GM12878 (cell line): ENCODE measurements around the gene RENBP. TPM values are rescaled to one million over a fixed set of nuclear protein-coding genes. Genes with fewer than 3 reads are reported as not detected.

Experiments used
- ASH2L ChIP-seq: fragments of 300-600, 200-600 bp; sonication (generic); IDR thresholded peaks from 2 replicates; pipeline ENCODE4 v1.6.1; 2017; ENCODE audit warnings: low read depth, mild to moderate bottlenecking, borderline replicate concordance
- BHLHE40 ChIP-seq, 2 experiments: fragments of 450-650 bp in 1 of 2; IDR thresholded peaks; 2 replicates each; pipeline ENCODE4 v1.6.1; 2011 to 2017; ENCODE audit warnings: low read depth in 2 of 2, borderline replicate concordance in 1 of 2, improper control_type of control experiment in 1 of 2, low read length in 1 of 2, mild to moderate bottlenecking in 1 of 2
- CBFB ChIP-seq: IDR thresholded peaks from 2 replicates; pipeline ENCODE4 v1.6.1; 2016; ENCODE audit warnings: antibody characterized with exemption, low read depth
- CHD4 ChIP-seq: fragments of 200-600 bp; sonication (generic); IDR thresholded peaks from 2 replicates; pipeline ENCODE4 v1.6.1; 2016; ENCODE audit warnings: mild to moderate bottlenecking
- EZH2 ChIP-seq: IDR thresholded peaks from 2 replicates; pipeline ENCODE4 v1.6.1; 2012; ENCODE audit warnings: low read depth, mild to moderate bottlenecking, control low read depth, inconsistent platforms, low read length, borderline replicate concordance; ENCODE audit not compliant: control insufficient read depth
- HDAC2 ChIP-seq: fragments of 200-600 bp; sonication (generic); IDR thresholded peaks from 2 replicates; pipeline ENCODE4 v1.6.1; 2017
- HDGF ChIP-seq: fragments of 450-650 bp; IDR thresholded peaks from 2 replicates; pipeline ENCODE4 v1.6.1; 2016; ENCODE audit warnings: antibody characterized with exemption
- HSF1 ChIP-seq: fragments of 150-350 bp; IDR thresholded peaks from 2 replicates; pipeline ENCODE4 v1.6.1; 2014; ENCODE audit warnings: mild to moderate bottlenecking, low read depth, low read length
- JUNB ChIP-seq: IDR thresholded peaks from 2 replicates; pipeline ENCODE4 v1.6.1; 2016; ENCODE audit warnings: antibody characterized with exemption, mild to moderate bottlenecking
- POLR2A ChIP-seq: IDR thresholded peaks from 2 replicates; pipeline ENCODE4 v1.6.1; 2011; ENCODE audit warnings: low read depth, mild to moderate bottlenecking, low read length
- REST ChIP-seq: IDR thresholded peaks from 2 replicates; pipeline ENCODE4 v1.6.1; 2012; ENCODE audit warnings: mild to moderate bottlenecking, low read depth, low read length
- SIX5 ChIP-seq: IDR thresholded peaks from 2 replicates; pipeline ENCODE4 v1.6.1; 2011; ENCODE audit warnings: mild to moderate bottlenecking, low read depth, low read length, moderate library complexity; ENCODE audit not compliant: severe bottlenecking
- SUZ12 ChIP-seq: fragments of 200-600 bp; sonication (generic); IDR thresholded peaks from one replicate; pipeline ENCODE4 v1.6.1; 2018; ENCODE audit warnings: antibody characterized with exemption, mild to moderate bottlenecking; ENCODE audit not compliant: unreplicated experiment
- TAF1 ChIP-seq: IDR thresholded peaks from 2 replicates; pipeline ENCODE4 v1.6.1; 2011; ENCODE audit warnings: mild to moderate bottlenecking, low read depth, low read length, borderline replicate concordance
- TARDBP ChIP-seq: IDR thresholded peaks from 2 replicates; pipeline ENCODE4 v1.6.1; 2016; ENCODE audit warnings: borderline replicate concordance
- TBL1XR1 ChIP-seq: IDR thresholded peaks from 2 replicates; pipeline ENCODE4 v1.6.1; 2012; ENCODE audit warnings: low read depth, low read length, improper control_type of control experiment
- TCF7 ChIP-seq: IDR thresholded peaks from 2 replicates; pipeline ENCODE4 v1.6.1; 2014; ENCODE audit warnings: antibody characterized with exemption, borderline replicate concordance
- YBX1 ChIP-seq: fragments of 450-650 bp; IDR thresholded peaks from 2 replicates; pipeline ENCODE4 v1.6.1; 2016; ENCODE audit warnings: antibody characterized with exemption
- ZBED1 ChIP-seq: IDR thresholded peaks from 2 replicates; pipeline ENCODE4 v1.6.1; 2016; ENCODE audit warnings: borderline replicate concordance
- ZBTB40 ChIP-seq: fragments of 450-650 bp; IDR thresholded peaks from 2 replicates; pipeline ENCODE4 v1.6.1; 2016; ENCODE audit warnings: mild to moderate bottlenecking, moderate library complexity, borderline replicate concordance
- ZNF207 ChIP-seq: fragments of 450-650 bp; IDR thresholded peaks from 2 replicates; pipeline ENCODE4 v1.6.1; 2014; ENCODE audit warnings: antibody characterized with exemption, mild to moderate bottlenecking, borderline replicate concordance
- polyA plus RNA-seq, 11 experiments: library from polyadenylated mRNA; depleted of rRNA in 4 of 11; unstranded in 6 of 11; stranded (reverse) in 5 of 11; fragments of >200 nt; fragmentation: Nextera tagmentation in 4 of 11; fragmentation: Illumina TruSeq in 1 of 11; extraction: Ambion mirVana in 4 of 11; extraction: Trizol in 1 of 11; gene quantifications; 1 replicate in 1 of 11; 2 replicates in 10 of 11; pipeline versions ENCODE4 v1.2.1 to v1.2.3, GENCODE V29; 2011 to 2016; ENCODE audit warnings: inconsistent platforms in 2 of 11, missing spikeins in 2 of 11, low read depth in 1 of 11
- total RNA-seq, 4 experiments: library from RNA; depleted of rRNA in 3 of 4; stranded (reverse); fragments of >200 nt in 3 of 4; fragmentation: Illumina TruSeq in 1 of 4; extraction: Trizol in 1 of 4; gene quantifications; 2 replicates each; pipeline versions ENCODE4 v1.2.1 to v1.2.3, GENCODE V29; 2013 to 2021

Gene RENBP
- total and polyA plus RNA-seq, 10 of the 15 experiments (the other 5 are each of a cell fraction or from before 2014, with no cell fraction given), result 0.36 to 4.9 (median 1.8) TPM; not detected in 3

GRCh38 chrX:153971450-153972367 is 27.3 kb upstream of the RENBP start, which contains the start of gene HCFC1 (continued):
- peak; percentile 60; the same call in 1 of the 2 replicates for TF ChIP-seq REST
- no peak for TF ChIP-seq CHD4
- no peak for TF ChIP-seq HDAC2
- no peak for TF ChIP-seq SUZ12
- no peak for TF ChIP-seq CBFB
- no peak for TF ChIP-seq HSF1
- no peak; the same call in 1 of the 2 replicates for TF ChIP-seq TARDBP
- TF ChIP-seq EZH2, result no peak
- TF ChIP-seq TAF1, result peak; percentile 78
- 0 out of 2 replicates have a peak, but pooled peaks have one; percentile 28 for TF ChIP-seq ASH2L
- TF ChIP-seq JUNB, result no peak
- no peak for TF ChIP-seq TCF7
- TF ChIP-seq SIX5, result peak; percentile 28
- TF ChIP-seq YBX1, result no peak
- TF ChIP-seq ZBED1, result no peak
- TF ChIP-seq POLR2A, result peak; percentile 74
- TF ChIP-seq TBL1XR1, result no peak; the same call in 1 of the 2 replicates
- TF ChIP-seq ZNF207, result peak; percentile 76
- peak in 1 of 2 experiments; percentile 77; a peak in 2 of 4 replicates for TF ChIP-seq BHLHE40 (IDR thresholded peaks at IDR 0.05; ENCODE audit: borderline replicate concordance in 1 of 2, low read depth in 2 of 2, low read length in 1 of 2)
- TF ChIP-seq ZBTB40, result no peak
- peak; percentile 56; the same call in 1 of the 2 replicates for TF ChIP-seq HDGF
